A549 (cell line): ENCODE results near the gene FILIP1L. TPM values are rescaled to one million over a fixed set of nuclear protein-coding genes. Genes with fewer than 3 reads are reported as not detected.
"Not testable (repeated sequence)": the region's sequence is repeated elsewhere in the genome, so short reads cannot be mapped to it uniquely, and the experiment has no call there.

Experiments used
- ATAC-seq, 2 experiments: fragments of 200-7000 bp in 1 of 2; fragments of >200 bp in 1 of 2; cut with Nextera tagmentation in 1 of 2; cut with Tn5 transposase in 1 of 2; 3 replicates each; pipeline versions ENCODE4 v1.8.0 to v1.9.1; 2018 to 2020; ENCODE audit warnings: mild to moderate bottlenecking in 1 of 2, moderate library complexity in 1 of 2
- CTCF ChIA-PET: fragments of 300-600 bp; sonication (Branson Sonifier 250); formaldehyde crosslinking; extraction: SDS; loops from one replicate; lab custom pipeline; 2021; ENCODE audit warnings: antibody characterized with exemption, inconsistent platforms; lab: Yijun Ruan, JAX
- POLR2A ChIA-PET: fragments of 350-600 bp; formaldehyde crosslinking; extraction: SDS; loops from one replicate; lab custom pipeline; 2021; ENCODE audit warnings: antibody characterized with exemption, inconsistent platforms; lab: Yijun Ruan, JAX
- DNase-seq, 2 experiments: peaks; one replicate each; pipeline versions ENCODE4 v3.0.0 to v3.0.0-alpha.2; 2011 to 2016; ENCODE audit warnings: low read depth in 1 of 2, low spot score in 1 of 2
- FAIRE-seq: peaks from 2 replicates; lab custom pipeline; 2011; peaks lifted over from hg19 to GRCh38; lab: Jason Lieb, UNC
- H3K27ac ChIP-seq, 2 experiments: fragments of >200 bp; sonication (Bioruptor Twin); formaldehyde crosslinking; 3 replicates each; pipeline ENCODE4 v1.5.1; 2016 to 2017
- H3K4me1 ChIP-seq: fragments of >200 bp; sonication (Bioruptor Twin); formaldehyde crosslinking; 3 replicates; pipeline ENCODE4 v1.6.1; 2016
- H3K4me2 ChIP-seq: fragments of >200 bp; sonication (Bioruptor Twin); formaldehyde crosslinking; 3 replicates; pipeline ENCODE4 v1.6.1; 2016
- H3K4me3 ChIP-seq: fragments of >200 bp; sonication (Bioruptor Twin); formaldehyde crosslinking; 3 replicates; pipeline ENCODE4 v1.5.1; 2016
- H3K9me3 ChIP-seq: fragments of >200 bp; sonication (Bioruptor Twin); formaldehyde crosslinking; 3 replicates; pipeline ENCODE4 v1.6.1; 2016
- BHLHE40 ChIP-seq: IDR thresholded peaks from 2 replicates; pipeline ENCODE4 v1.6.1; 2012; ENCODE audit warnings: low read depth, low read length, inconsistent platforms
- CHD2 ChIP-seq: fragments of 150-350 bp; IDR thresholded peaks from 2 replicates; pipeline ENCODE4 v1.6.1; 2014; ENCODE audit warnings: low read length; ENCODE audit not compliant: partially characterized antibody
- CHD4 ChIP-seq: fragments of 200-600 bp; sonication (generic); IDR thresholded peaks from 2 replicates; pipeline ENCODE4 v1.6.1; 2016; ENCODE audit warnings: antibody characterized with exemption, mild to moderate bottlenecking, borderline replicate concordance
- EHMT2 ChIP-seq: fragments of 200-600 bp; sonication (generic); IDR thresholded peaks from 2 replicates; pipeline ENCODE4 v1.6.1; 2016; ENCODE audit warnings: antibody characterized with exemption, low read depth, mild to moderate bottlenecking, moderate library complexity
- ESRRA ChIP-seq: fragments of 150-350 bp; IDR thresholded peaks from 2 replicates; pipeline ENCODE4 v1.6.1; 2014; ENCODE audit warnings: mild to moderate bottlenecking, low read length, borderline replicate concordance
- FOSB ChIP-seq: fragments of 250-450 bp; sonication (Bioruptor Pico); IDR thresholded peaks from 2 replicates; pipeline ENCODE4 v1.5.0; 2020; ENCODE audit warnings: mild to moderate bottlenecking, moderate library complexity
- HOXA7 ChIP-seq: fragments of 250-450 bp; sonication (Bioruptor Pico); IDR thresholded peaks from 2 replicates; pipeline ENCODE4 v1.5.0; 2020; ENCODE audit warnings: mild to moderate bottlenecking, moderate library complexity
- HOXB13 ChIP-seq: fragments of 250-450 bp; sonication (Bioruptor Pico); IDR thresholded peaks from 2 replicates; pipeline ENCODE4 v1.5.0; 2020; ENCODE audit warnings: low read depth, mild to moderate bottlenecking, moderate library complexity
- MAFK ChIP-seq: fragments of 450-650 bp; IDR thresholded peaks from 2 replicates; pipeline ENCODE4 v1.6.1; 2014; ENCODE audit not compliant: partially characterized antibody
- MAZ ChIP-seq: fragments of 150-350 bp; IDR thresholded peaks from 2 replicates; pipeline ENCODE4 v1.6.1; 2014; ENCODE audit warnings: antibody characterized with exemption, low read depth, low read length, borderline replicate concordance
- POLR2AphosphoS2 ChIP-seq: conservative IDR thresholded peaks from 2 replicates; pipeline ENCODE4 v1.6.1; 2012; ENCODE audit warnings: low read length, improper control_type of control experiment, inconsistent platforms
- RCOR1 ChIP-seq: fragments of 150-350 bp; IDR thresholded peaks from 2 replicates; pipeline ENCODE4 v1.6.1; 2014; ENCODE audit warnings: antibody characterized with exemption, low read length, low read depth
- RFX5 ChIP-seq: fragments of 450-650 bp; IDR thresholded peaks from 2 replicates; pipeline ENCODE4 v1.7.1; 2014; ENCODE audit warnings: antibody characterized with exemption, mild to moderate bottlenecking, moderate library complexity
- WGBS: methylation state at CpG from one replicate; pipeline ENCODE4 v1.1.6; 2017; ENCODE audit errors: missing lambda C conversion rate; 5-methylcytosine and 5-hydroxymethylcytosine counted together
- polyA plus RNA-seq, 4 experiments: library from polyadenylated mRNA; depleted of rRNA in 3 of 4; stranded (reverse); fragments of >200 nt; fragmentation: RNase III in 1 of 4; extraction: RNeasy Plus Mini Kit Qiagen cat#74134 plus additional on column Dnase treatment in 1 of 4; gene quantifications; 2 replicates in 3 of 4; 3 replicates in 1 of 4; pipeline ENCODE4 v1.2.3, GENCODE V29; 2011 to 2017
- TF ChIP-seq, protein P1 (sequence below): fragments of 450-650 bp; IDR thresholded peaks from 2 replicates; pipeline ENCODE4 v1.6.1; 2014; ENCODE audit warnings: antibody characterized with exemption
- TF ChIP-seq, protein P2 (sequence below): IDR thresholded peaks from 2 replicates; pipeline ENCODE4 v1.6.1; 2012
- TF ChIP-seq, protein P3 (sequence below): fragments of 250-450 bp; sonication (Bioruptor Pico); IDR thresholded peaks from 2 replicates; pipeline ENCODE4 v1.5.0; 2020; ENCODE audit warnings: low read depth, mild to moderate bottlenecking, moderate library complexity

FILIP1L gene
- polyA plus RNA-seq, 2 of the 4 experiments (the other 2 are of a cell fraction) = 0.19 to 0.45 TPM

DNA sequence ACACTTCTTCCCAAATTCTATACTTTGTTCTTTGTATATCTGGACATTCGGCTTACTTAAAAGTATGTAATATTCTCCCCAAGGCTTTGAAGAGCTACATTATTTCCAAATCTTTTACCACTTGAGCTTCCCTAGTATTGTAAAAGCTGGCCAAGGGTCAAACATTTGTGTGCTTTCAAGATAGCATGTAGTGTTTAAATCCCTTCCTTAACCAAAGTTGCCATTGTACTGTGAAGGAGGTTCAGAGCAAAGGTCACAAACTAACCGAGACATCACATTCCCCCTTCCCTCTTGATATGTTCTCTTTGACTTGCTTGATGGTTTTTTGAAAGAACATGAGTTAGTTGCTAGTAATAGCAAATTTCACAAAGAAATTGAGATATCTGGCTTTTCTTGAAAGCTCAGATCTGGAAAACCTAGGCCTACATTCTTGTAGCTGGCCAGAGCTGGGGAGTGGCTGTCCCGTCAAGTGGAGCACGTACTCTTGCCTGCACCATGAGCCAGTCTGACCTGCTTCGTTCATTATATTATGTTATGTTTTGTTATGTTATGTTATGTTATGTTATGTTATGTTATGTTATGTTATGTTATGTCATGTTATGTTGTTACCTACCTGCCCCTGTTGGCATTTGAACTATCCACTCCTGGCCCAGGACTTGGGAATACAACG is 60.2 kb downstream of the FILIP1L start:
- H3K27ac ChIP-seq = no peak overlapping the region
- TF ChIP-seq MAZ = no peak
- TF ChIP-seq RFX5 = no peak
- no peak for TF ChIP-seq POLR2AphosphoS2
- no peak for TF ChIP-seq CHD4
- TF ChIP-seq, protein P1, sequence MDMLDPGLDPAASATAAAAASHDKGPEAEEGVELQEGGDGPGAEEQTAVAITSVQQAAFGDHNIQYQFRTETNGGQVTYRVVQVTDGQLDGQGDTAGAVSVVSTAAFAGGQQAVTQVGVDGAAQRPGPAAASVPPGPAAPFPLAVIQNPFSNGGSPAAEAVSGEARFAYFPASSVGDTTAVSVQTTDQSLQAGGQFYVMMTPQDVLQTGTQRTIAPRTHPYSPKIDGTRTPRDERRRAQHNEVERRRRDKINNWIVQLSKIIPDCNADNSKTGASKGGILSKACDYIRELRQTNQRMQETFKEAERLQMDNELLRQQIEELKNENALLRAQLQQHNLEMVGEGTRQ = no peak
- TF ChIP-seq HOXA7 (CRISPR knock-in tag) = no peak
- TF ChIP-seq, protein P2, sequence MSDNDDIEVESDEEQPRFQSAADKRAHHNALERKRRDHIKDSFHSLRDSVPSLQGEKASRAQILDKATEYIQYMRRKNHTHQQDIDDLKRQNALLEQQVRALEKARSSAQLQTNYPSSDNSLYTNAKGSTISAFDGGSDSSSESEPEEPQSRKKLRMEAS = no peak
- TF ChIP-seq, all 56 proteins: peak for 0
- Histone ChIP-seq H3K4me1 (no peaks in the 10 kb centered on the region), H3K4me2 (no peak overlapping the region), H3K9me3 (no peaks in the 10 kb centered on the region), H3K4me3 (no peak overlapping the region)
- peak; percentile 36 for FAIRE-seq
- no peak for DNase-seq
- 93% methylated on average over 6 of the region's 6 CpGs for WGBS
- CTCF ChIA-PET = interaction anchor here (1.2 to 1.4 kb wide), 2 partner anchors 15 to 211 kb away, joined by 3 read pairs; no protein-coding TSS in a partner anchor
- POLR2A ChIA-PET = no interaction called here
- no peak for ATAC-seq

DNA sequence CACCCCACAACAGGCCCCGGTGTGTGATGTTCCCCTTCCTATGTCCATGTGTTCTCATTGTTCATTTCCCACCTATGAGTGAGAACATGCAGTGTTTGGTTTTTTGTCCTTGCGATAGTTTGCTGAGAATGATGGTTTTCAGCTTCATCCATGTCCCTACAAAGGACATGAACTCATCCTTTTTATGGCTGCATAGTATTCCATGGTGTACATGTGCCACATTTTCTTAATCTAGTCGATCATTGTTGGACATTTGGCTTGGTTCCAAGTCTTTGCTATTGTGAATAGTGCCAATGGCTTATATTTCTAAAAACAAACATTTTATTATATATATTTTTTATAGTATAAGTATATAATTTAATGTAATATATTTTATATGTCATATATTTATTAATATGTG is 62.8 kb downstream of the FILIP1L start:
- WGBS = 87% methylated on average over 3 of the region's 3 CpGs
- H3K4me2 ChIP-seq, H3K27ac ChIP-seq, DNase-seq, CTCF ChIA-PET, POLR2A ChIA-PET, FAIRE-seq, H3K9me3 ChIP-seq, ATAC-seq, H3K4me3 ChIP-seq: not testable (repeated sequence)
- peaks cover 21% of the 10 kb centered on the region for H3K4me1 ChIP-seq

DNA sequence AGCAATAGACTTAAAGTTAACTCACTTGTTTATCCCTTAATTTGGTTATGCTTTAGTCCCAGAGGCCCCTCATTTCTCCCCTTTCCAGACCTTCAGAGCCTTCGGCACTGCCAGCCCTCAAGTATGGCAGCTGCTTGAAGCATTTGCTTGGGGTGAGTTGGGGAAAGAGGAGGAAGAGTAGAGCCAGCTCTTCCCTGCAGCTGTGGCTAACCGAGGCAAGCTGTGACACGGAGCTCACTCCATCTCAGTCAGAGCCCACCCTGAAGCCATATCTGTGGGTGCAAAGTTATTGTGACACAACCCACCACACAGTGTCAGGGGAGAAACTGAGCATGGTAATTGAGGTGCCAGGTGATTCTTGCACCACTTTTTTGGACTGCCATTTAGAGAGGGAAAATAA is 66.1 kb downstream of the FILIP1L start:
- ChIA-PET CTCF (interaction anchor here (0.6 to 2.6 kb wide), 6 partner anchors 9 to 722 kb away, joined by 3 to 11 read pairs (median 3); no protein-coding TSS in a partner anchor), POLR2A (no interaction called here)
- ATAC-seq (peak in 1 of 2 experiments; percentile 15; a peak in 2 of 6 replicates), FAIRE-seq (no peak), DNase-seq (no peak)
- Histone ChIP-seq H3K9me3 (no peaks in the 10 kb centered on the region), H3K27ac (peak overlapping the region; percentile 72 to 73), H3K4me2 (peak overlapping the region; percentile 80), H3K4me1 (peaks cover 37% of the 10 kb centered on the region), H3K4me3 (no peak overlapping the region)
- TF ChIP-seq MAZ = no peak
- no peak for TF ChIP-seq CHD2
- no peak for TF ChIP-seq ESRRA
- no peak for TF ChIP-seq FOSB (CRISPR knock-in tag)
- TF ChIP-seq RCOR1 = no peak
- no peak for TF ChIP-seq BHLHE40
- no peak for TF ChIP-seq EHMT2
- TF ChIP-seq MAFK = no peak
- TF ChIP-seq, protein P3, sequence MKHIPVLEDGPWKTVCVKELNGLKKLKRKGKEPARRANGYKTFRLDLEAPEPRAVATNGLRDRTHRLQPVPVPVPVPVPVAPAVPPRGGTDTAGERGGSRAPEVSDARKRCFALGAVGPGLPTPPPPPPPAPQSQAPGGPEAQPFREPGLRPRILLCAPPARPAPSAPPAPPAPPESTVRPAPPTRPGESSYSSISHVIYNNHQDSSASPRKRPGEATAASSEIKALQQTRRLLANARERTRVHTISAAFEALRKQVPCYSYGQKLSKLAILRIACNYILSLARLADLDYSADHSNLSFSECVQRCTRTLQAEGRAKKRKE (CRISPR knock-in tag) = no peak
- TF ChIP-seq HOXB13 = no peak
- TF ChIP-seq, protein P1 = no peak
- WGBS = 87% methylated on average over 3 of the region's 3 CpGs
